ENCODE data around the gene SEZ6.
A peak's percentile ranks its signal among the peaks of the same experiment; 100 is the strongest.

The SEZ6 gene

DNA sequence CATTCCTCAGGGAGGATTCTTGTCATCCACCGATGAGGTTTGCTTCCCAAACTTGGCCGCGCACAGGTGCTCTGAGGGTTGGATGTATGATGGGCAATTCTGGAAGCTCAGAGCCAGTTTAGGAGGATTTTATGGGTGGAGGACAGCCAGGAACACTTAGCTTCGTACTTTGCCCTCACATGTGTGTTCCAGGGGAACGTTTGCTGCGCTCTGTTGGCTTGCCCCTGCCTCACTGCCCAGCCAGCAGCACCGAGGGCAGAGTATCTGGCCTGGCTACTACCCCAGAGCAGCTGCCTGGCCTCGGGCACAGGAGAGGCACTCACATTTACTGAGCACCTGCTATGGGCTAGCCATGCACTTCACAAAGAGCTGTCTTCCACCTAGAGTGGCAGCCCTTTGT, 14.1 kb downstream of the SEZ6 start:
- ChIA-PET POLR2A (interaction anchor here (0.5 kb wide), 1 partner anchor 187 kb away, joined by 3 read pairs; no protein-coding TSS in a partner anchor), CTCF (interaction anchor here (0.6 to 1.4 kb wide), 3 partner anchors 122 to 125 kb away, joined by 3 read pairs; no protein-coding TSS in a partner anchor)

DNA sequence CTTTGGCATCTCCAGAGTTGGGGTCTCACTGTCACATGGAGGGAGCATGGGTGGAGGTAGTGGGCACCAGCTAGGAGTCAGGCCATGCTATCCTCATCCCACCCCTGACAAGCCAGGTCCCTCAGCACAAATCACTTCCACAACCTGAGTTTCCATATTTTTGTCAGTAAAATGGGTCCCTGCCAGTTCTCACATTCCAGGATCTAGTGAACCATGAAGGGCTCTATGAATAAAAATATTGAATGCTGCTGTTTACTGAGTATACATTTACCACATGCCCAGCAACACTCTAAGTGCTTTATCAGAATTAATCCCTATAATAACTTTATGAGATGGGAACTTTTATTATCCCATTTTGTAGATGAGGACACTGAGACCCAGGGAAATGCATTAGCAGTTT, 16.8 kb downstream of the SEZ6 start:
- POLR2A ChIA-PET: no interaction called here
- TF ChIP-seq, protein P1, sequence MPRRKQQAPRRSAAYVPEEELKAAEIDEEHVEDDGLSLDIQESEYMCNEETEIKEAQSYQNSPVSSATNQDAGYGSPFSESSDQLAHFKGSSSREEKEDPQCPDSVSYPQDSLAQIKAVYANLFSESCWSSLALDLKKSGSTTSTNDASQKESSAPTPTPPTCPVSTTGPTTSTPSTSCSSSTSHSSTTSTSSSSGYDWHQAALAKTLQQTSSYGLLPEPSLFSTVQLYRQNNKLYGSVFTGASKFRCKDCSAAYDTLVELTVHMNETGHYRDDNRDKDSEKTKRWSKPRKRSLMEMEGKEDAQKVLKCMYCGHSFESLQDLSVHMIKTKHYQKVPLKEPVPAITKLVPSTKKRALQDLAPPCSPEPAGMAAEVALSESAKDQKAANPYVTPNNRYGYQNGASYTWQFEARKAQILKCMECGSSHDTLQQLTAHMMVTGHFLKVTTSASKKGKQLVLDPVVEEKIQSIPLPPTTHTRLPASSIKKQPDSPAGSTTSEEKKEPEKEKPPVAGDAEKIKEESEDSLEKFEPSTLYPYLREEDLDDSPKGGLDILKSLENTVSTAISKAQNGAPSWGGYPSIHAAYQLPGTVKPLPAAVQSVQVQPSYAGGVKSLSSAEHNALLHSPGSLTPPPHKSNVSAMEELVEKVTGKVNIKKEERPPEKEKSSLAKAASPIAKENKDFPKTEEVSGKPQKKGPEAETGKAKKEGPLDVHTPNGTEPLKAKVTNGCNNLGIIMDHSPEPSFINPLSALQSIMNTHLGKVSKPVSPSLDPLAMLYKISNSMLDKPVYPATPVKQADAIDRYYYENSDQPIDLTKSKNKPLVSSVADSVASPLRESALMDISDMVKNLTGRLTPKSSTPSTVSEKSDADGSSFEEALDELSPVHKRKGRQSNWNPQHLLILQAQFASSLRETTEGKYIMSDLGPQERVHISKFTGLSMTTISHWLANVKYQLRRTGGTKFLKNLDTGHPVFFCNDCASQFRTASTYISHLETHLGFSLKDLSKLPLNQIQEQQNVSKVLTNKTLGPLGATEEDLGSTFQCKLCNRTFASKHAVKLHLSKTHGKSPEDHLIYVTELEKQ (tag by site-specific recombination; IDR thresholded peaks at IDR 0.05; ENCODE audit: borderline replicate concordance): no peak
- TF ChIP-seq HOXA7 (CRISPR knock-in tag; IDR thresholded peaks at IDR 0.05; ENCODE audit: borderline replicate concordance): no peak
- TF ChIP-seq ZNF610 (tag by site-specific recombination; IDR thresholded peaks at IDR 0.05; ENCODE audit: borderline replicate concordance): no peak
- TF ChIP-seq ZBTB17 (tag by site-specific recombination; IDR thresholded peaks at IDR 0.05): no peak
- TF ChIP-seq ZNF433 (tag by site-specific recombination; IDR thresholded peaks at IDR 0.05; ENCODE audit: low read depth): no peak
- no peak for TF ChIP-seq ZNF366 (tag by site-specific recombination; conservative IDR thresholded peaks at IDR 0.05)
- no peak for TF ChIP-seq ZNF843 (tag by site-specific recombination; IDR thresholded peaks at IDR 0.05)
- TF ChIP-seq SALL2 (tag by site-specific recombination; IDR thresholded peaks at IDR 0.05; ENCODE audit: borderline replicate concordance): no peak
- TF ChIP-seq, protein P2, sequence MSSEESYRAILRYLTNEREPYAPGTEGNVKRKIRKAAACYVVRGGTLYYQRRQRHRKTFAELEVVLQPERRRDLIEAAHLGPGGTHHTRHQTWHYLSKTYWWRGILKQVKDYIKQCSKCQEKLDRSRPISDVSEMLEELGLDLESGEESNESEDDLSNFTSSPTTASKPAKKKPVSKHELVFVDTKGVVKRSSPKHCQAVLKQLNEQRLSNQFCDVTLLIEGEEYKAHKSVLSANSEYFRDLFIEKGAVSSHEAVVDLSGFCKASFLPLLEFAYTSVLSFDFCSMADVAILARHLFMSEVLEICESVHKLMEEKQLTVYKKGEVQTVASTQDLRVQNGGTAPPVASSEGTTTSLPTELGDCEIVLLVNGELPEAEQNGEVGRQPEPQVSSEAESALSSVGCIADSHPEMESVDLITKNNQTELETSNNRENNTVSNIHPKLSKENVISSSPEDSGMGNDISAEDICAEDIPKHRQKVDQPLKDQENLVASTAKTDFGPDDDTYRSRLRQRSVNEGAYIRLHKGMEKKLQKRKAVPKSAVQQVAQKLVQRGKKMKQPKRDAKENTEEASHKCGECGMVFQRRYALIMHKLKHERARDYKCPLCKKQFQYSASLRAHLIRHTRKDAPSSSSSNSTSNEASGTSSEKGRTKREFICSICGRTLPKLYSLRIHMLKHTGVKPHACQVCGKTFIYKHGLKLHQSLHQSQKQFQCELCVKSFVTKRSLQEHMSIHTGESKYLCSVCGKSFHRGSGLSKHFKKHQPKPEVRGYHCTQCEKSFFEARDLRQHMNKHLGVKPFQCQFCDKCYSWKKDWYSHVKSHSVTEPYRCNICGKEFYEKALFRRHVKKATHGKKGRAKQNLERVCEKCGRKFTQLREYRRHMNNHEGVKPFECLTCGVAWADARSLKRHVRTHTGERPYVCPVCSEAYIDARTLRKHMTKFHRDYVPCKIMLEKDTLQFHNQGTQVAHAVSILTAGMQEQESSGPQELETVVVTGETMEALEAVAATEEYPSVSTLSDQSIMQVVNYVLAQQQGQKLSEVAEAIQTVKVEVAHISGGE (tag by site-specific recombination; conservative IDR thresholded peaks at IDR 0.05; ENCODE audit: low read depth): no peak
- no peak for TF ChIP-seq ZNF707 (tag by site-specific recombination; IDR thresholded peaks at IDR 0.05)
- TF ChIP-seq ZNF596 (tag by site-specific recombination; IDR thresholded peaks at IDR 0.05): no peak
- no peak for TF ChIP-seq ZNF624 (tag by site-specific recombination; IDR thresholded peaks at IDR 0.05)
- TF ChIP-seq, protein P3, sequence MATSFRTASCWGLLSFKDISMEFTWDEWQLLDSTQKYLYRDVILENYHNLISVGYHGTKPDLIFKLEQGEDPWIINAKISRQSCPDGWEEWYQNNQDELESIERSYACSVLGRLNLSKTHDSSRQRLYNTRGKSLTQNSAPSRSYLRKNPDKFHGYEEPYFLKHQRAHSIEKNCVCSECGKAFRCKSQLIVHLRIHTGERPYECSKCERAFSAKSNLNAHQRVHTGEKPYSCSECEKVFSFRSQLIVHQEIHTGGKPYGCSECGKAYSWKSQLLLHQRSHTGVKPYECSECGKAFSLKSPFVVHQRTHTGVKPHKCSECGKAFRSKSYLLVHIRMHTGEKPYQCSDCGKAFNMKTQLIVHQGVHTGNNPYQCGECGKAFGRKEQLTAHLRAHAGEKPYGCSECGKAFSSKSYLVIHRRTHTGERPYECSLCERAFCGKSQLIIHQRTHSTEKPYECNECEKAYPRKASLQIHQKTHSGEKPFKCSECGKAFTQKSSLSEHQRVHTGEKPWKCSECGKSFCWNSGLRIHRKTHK (tag by site-specific recombination; IDR thresholded peaks at IDR 0.05): no peak
- no peak for TF ChIP-seq ZNF585B (tag by site-specific recombination; IDR thresholded peaks at IDR 0.05)
- no peak for TF ChIP-seq ZNF558 (tag by site-specific recombination; IDR thresholded peaks at IDR 0.05)
- no peak for TF ChIP-seq ZFP37 (tag by site-specific recombination; IDR thresholded peaks at IDR 0.05)
- TF ChIP-seq ZNF324 (tag by site-specific recombination; IDR thresholded peaks at IDR 0.05): no peak
- TF ChIP-seq, protein P4, sequence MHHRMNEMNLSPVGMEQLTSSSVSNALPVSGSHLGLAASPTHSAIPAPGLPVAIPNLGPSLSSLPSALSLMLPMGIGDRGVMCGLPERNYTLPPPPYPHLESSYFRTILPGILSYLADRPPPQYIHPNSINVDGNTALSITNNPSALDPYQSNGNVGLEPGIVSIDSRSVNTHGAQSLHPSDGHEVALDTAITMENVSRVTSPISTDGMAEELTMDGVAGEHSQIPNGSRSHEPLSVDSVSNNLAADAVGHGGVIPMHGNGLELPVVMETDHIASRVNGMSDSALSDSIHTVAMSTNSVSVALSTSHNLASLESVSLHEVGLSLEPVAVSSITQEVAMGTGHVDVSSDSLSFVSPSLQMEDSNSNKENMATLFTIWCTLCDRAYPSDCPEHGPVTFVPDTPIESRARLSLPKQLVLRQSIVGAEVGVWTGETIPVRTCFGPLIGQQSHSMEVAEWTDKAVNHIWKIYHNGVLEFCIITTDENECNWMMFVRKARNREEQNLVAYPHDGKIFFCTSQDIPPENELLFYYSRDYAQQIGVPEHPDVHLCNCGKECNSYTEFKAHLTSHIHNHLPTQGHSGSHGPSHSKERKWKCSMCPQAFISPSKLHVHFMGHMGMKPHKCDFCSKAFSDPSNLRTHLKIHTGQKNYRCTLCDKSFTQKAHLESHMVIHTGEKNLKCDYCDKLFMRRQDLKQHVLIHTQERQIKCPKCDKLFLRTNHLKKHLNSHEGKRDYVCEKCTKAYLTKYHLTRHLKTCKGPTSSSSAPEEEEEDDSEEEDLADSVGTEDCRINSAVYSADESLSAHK (tag by site-specific recombination; IDR thresholded peaks at IDR 0.05): no peak
- TF ChIP-seq, protein P5, sequence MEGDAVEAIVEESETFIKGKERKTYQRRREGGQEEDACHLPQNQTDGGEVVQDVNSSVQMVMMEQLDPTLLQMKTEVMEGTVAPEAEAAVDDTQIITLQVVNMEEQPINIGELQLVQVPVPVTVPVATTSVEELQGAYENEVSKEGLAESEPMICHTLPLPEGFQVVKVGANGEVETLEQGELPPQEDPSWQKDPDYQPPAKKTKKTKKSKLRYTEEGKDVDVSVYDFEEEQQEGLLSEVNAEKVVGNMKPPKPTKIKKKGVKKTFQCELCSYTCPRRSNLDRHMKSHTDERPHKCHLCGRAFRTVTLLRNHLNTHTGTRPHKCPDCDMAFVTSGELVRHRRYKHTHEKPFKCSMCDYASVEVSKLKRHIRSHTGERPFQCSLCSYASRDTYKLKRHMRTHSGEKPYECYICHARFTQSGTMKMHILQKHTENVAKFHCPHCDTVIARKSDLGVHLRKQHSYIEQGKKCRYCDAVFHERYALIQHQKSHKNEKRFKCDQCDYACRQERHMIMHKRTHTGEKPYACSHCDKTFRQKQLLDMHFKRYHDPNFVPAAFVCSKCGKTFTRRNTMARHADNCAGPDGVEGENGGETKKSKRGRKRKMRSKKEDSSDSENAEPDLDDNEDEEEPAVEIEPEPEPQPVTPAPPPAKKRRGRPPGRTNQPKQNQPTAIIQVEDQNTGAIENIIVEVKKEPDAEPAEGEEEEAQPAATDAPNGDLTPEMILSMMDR (tag by site-specific recombination; IDR thresholded peaks at IDR 0.05): no peak
- CTCF ChIA-PET: no interaction called here
- no peaks in the 10 kb centered on the region for H3K4me1 ChIP-seq (ENCODE audit: control insufficient read depth, insufficient read depth, low read length)
- H3K27ac ChIP-seq (ENCODE audit: extremely low read depth, low read depth, low read length): no peak overlapping the region
- no peaks in the 10 kb centered on the region for H3K9me3 ChIP-seq (ENCODE audit: control insufficient read depth, insufficient read depth, low read depth, low read length)
- no peaks in the 10 kb centered on the region for H3K36me3 ChIP-seq (ENCODE audit: control insufficient read depth in 2 of 2, insufficient read depth in 1 of 2, low read length in 2 of 2)
- no peak overlapping the region for H3K4me3 ChIP-seq (ENCODE audit: low read depth, low read length)

More for the DNA sequence above, 14.1 kb downstream of the SEZ6 start:
- Histone ChIP-seq H3K9me3 (ENCODE audit: control insufficient read depth, insufficient read depth, low read depth, low read length) (no peaks in the 10 kb centered on the region), H3K27ac (ENCODE audit: extremely low read depth, low read depth, low read length) (no peak overlapping the region), H3K36me3 (ENCODE audit: control insufficient read depth in 2 of 2, insufficient read depth in 1 of 2, low read length in 2 of 2) (no peaks in the 10 kb centered on the region), H3K4me1 (ENCODE audit: control insufficient read depth, insufficient read depth, low read length) (no peaks in the 10 kb centered on the region), H3K4me3 (ENCODE audit: low read depth, low read length) (no peak overlapping the region)
- TF ChIP-seq ZNF214 (tag by site-specific recombination; IDR thresholded peaks at IDR 0.05; ENCODE audit: borderline replicate concordance) (no peak), ZNF664 (tag by site-specific recombination; IDR thresholded peaks at IDR 0.05) (0 out of 2 replicates have a peak, but pooled peaks have one; percentile 18)
